Astrocyte of the spinal cord (primary cell): ENCODE data around the gene SVIL.
"Not testable (repeated sequence)": the region's sequence is repeated elsewhere in the genome, so short reads cannot be mapped to it uniquely, and the experiment has no call there.

ENCODE experiments used
- DNase-seq: peaks from one replicate; pipeline ENCODE4 v3.0.0; 2011; ENCODE audit warnings: low read depth, low spot score
- H3K4me3 ChIP-seq: 2 replicates; pipeline ENCODE4 v1.5.1; 2011; ENCODE audit warnings: low read depth, mild to moderate bottlenecking, low read length, moderate library complexity
- CTCF ChIP-seq: IDR thresholded peaks from 2 replicates; pipeline ENCODE4 v1.5.1; 2012; ENCODE audit warnings: low read depth, mild to moderate bottlenecking, low read length, inconsistent platforms
- in situ Hi-C: cut with HindIII; loops from 2 replicates; pipeline ENCODE4 v1.10.0; 2017; ENCODE audit warnings: low sequenced_read_pairs

SVIL gene

GRCh38 chr10:29611781-29612381, 22.9 kb downstream of the SVIL start:
- TF ChIP-seq CTCF: no peak
- H3K4me3 ChIP-seq: no peak overlapping the region
- no peak for DNase-seq
- in situ Hi-C loops: no loop called here

- in situ Hi-C loops: no loop called here
- H3K4me3 ChIP-seq: no peak overlapping the region
- TF ChIP-seq CTCF: no peak
- DNase-seq: no peak
Measured at GRCh38 chr10:29610876-29611647, 23.7 kb downstream of the SVIL start.

GRCh38 chr10:29610331-29610730, 24.4 kb downstream of the SVIL start:
- in situ Hi-C loops, DNase-seq, H3K4me3 ChIP-seq: not testable (repeated sequence)

GRCh38 chr10:29609696-29610095, 25.1 kb downstream of the SVIL start:
- no peak for TF ChIP-seq CTCF
- H3K4me3 ChIP-seq: no peak overlapping the region
- no peak for DNase-seq
- in situ Hi-C loops: no loop called here

DNA sequence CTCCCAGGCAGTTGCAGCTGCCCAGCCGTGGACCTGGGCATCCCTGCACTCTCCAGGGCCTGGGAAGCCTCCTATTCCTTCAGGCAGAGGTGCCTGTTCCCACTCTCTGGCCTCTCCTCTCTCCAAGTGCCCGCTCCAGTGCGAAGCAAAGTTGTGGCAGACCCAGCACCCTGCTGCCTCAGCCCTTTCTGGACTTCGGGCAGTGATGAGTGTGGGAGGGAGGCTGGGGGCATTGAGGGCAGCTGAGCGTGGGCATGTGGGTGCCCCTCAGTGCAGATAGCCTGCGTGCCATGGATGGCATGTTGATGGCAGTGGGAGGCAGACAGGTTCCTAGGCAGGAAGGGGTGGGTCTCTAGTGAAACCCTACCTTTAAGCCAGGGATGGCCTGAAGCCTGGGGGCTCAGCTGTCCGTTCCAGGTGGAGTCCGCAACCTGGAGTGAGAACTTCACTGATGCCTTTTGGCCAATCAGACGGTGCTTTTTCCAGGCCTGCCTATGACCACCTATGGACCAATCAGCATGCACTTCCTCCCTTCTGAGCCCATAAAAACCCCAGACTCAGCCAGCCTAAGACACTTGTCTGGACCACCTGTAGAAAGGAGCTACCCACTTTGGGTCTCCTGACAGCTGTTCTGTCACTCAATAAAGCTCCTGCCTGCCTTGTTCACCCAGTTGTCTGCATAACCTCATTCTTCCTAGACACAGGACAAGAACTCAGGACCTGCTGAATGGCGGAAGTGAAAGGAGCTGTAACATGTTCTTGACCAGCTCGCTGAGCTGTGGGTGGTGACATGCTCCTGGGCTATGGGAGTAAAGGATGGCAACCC, 26.1 kb downstream of the SVIL start:
- TF ChIP-seq CTCF: no peak
- in situ Hi-C loops: no loop called here
- DNase-seq: no peak
- H3K4me3 ChIP-seq: no peak overlapping the region

GRCh38 chr10:29608062-29608461, 26.7 kb downstream of the SVIL start:
- in situ Hi-C loops: no loop called here
- TF ChIP-seq CTCF: no peak
- H3K4me3 ChIP-seq: no peak overlapping the region
- DNase-seq: no peak

- no peak for DNase-seq
- no peak for TF ChIP-seq CTCF
- no peak overlapping the region for H3K4me3 ChIP-seq
- in situ Hi-C loops: no loop called here
Measured at GRCh38 chr10:29607576-29607975, 27.2 kb downstream of the SVIL start.

DNA sequence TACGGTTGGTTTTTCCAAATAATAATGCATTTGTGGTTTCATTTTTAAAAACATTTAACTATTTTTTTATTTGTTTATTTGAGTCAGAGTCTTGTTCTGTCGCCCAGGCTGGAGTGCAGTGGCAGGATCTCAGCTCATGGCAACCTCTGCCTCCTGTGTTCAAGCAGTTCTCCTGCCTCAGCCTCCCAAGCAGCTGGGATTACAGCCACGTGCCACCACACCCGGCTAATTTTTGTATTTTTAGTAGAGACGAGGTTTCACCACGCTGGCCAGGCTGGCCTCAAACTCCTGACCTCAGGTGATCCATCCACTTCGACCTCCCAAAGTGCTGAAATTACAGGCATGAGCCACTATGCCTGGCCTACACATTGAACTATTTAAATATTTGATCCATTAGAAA, 28.1 kb downstream of the SVIL start:
- DNase-seq, H3K4me3 ChIP-seq, in situ Hi-C loops: not testable (repeated sequence)
